Measurements from ENCODE around the gene APLP1. TPM values are rescaled to one million over a fixed set of nuclear protein-coding genes. Genes with fewer than 3 reads are reported as not detected.

The APLP1 gene
- polyA plus RNA-seq, 1 donor from 2014 or later = 407 TPM

DNA sequence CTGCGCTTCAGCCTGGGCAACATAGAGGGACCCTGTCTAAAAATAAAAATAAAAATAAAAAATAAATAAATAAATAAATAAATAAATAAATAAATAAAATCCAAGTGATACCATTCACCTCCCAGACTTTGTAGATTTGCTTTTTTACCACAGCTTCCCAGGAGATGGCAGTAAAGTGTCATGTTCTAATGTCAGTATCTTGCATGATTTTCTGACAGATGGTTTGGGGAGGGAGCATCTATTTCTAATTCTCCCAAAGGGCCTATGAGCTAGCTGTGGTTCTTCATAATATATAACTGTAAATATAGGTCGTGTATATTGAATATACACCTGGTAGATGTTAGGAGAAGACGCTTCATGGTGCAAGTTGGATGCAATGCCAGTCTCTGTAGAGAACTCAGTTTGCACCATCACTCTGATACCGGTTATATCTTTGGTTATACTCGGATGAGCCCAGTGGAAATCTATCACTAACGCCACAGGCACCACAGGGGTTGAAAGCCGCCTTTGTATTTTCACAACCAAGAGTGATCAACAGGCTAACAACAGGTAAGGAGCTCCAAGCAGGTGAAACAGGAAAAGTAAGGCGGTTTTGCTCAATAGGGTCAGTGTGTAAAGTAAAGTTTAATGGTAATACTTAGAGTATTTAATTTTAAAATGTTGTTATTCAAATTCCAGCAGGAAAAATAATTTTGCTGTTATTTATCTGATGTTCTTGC is 13.9 kb downstream of the APLP1 start:
- Histone ChIP-seq H3K4me3 (ENCODE audit: low read length) (peak overlapping the region; percentile 39), H3K9ac (ENCODE audit: low read length) (peak overlapping the region; percentile 30), H3K27me3 (ENCODE audit: insufficient read depth, low read depth, low read length) (no peaks in the 10 kb centered on the region), H3K4me2 (ENCODE audit: low read length) (peak overlapping the region; percentile 36), H3K79me2 (replicated peaks; ENCODE audit: insufficient read depth, low read length) (no peaks in the 10 kb centered on the region), H3K36me3 (ENCODE audit: insufficient read depth, low read length) (no peaks in the 10 kb centered on the region), H4K20me1 (ENCODE audit: insufficient read depth) (no peaks in the 10 kb centered on the region), H3K27ac (ENCODE audit: low read length) (peak overlapping the region; percentile 9), H3K9me2 (ENCODE audit: insufficient read depth, low read length) (no peaks in the 10 kb centered on the region), H3F3A (ENCODE audit: insufficient read depth, low read length, poor library complexity, severe bottlenecking) (peaks cover 3% of the 10 kb centered on the region), H3K9me3 (ENCODE audit: low read length) (no peaks in the 10 kb centered on the region), H2AFZ (ENCODE audit: low read depth, low read length) (no peak overlapping the region)
- TF ChIP-seq RAD21 (conservative IDR thresholded peaks at IDR 0.05) (peak; percentile 85), TAF1 (IDR thresholded peaks at IDR 0.05; ENCODE audit: low read depth) (no peak), SMC3 (conservative IDR thresholded peaks at IDR 0.05; ENCODE audit: poor library complexity) (peak; percentile 82)
- TF ChIP-seq, protein P1, sequence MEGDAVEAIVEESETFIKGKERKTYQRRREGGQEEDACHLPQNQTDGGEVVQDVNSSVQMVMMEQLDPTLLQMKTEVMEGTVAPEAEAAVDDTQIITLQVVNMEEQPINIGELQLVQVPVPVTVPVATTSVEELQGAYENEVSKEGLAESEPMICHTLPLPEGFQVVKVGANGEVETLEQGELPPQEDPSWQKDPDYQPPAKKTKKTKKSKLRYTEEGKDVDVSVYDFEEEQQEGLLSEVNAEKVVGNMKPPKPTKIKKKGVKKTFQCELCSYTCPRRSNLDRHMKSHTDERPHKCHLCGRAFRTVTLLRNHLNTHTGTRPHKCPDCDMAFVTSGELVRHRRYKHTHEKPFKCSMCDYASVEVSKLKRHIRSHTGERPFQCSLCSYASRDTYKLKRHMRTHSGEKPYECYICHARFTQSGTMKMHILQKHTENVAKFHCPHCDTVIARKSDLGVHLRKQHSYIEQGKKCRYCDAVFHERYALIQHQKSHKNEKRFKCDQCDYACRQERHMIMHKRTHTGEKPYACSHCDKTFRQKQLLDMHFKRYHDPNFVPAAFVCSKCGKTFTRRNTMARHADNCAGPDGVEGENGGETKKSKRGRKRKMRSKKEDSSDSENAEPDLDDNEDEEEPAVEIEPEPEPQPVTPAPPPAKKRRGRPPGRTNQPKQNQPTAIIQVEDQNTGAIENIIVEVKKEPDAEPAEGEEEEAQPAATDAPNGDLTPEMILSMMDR (IDR thresholded peaks at IDR 0.05; ENCODE audit: poor library complexity, severe bottlenecking) = peak; percentile 81

DNA sequence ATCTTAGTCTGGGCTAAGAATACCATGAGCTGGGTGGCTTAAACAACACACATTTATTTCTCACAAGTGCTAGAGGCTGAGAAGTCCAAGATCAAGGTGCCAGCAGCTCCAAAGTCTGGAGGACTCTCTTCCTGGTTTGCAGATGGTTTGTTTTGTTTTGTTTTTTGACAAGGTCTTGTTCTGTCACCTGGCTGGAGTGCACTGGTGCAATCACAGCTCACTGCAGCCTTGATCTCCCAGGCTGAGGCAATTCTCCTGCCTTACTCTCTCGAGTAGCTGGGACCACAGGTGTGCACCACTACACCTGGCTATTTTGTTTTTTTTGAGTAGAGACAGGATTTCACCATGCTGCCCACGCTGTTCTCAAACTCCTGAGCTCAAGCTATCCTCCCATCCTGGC is 15.5 kb downstream of the APLP1 start:
- Histone ChIP-seq H3K9me2 (ENCODE audit: insufficient read depth, low read length) (no peaks in the 10 kb centered on the region), H4K20me1 (ENCODE audit: insufficient read depth) (no peaks in the 10 kb centered on the region), H3K4me2 (ENCODE audit: low read length) (no peak overlapping the region), H3F3A (ENCODE audit: insufficient read depth, low read length, poor library complexity, severe bottlenecking) (peaks cover 3% of the 10 kb centered on the region), H3K4me3 (ENCODE audit: low read length) (no peak overlapping the region), H3K36me3 (ENCODE audit: insufficient read depth, low read length) (peaks cover 3% of the 10 kb centered on the region), H3K9ac (ENCODE audit: low read length) (no peak overlapping the region), H2AFZ (ENCODE audit: low read depth, low read length) (no peak overlapping the region), H3K27ac (ENCODE audit: low read length) (no peak overlapping the region), H3K27me3 (ENCODE audit: insufficient read depth, low read depth, low read length) (no peaks in the 10 kb centered on the region), H3K79me2 (replicated peaks; ENCODE audit: insufficient read depth, low read length) (no peaks in the 10 kb centered on the region), H3K9me3 (ENCODE audit: low read length) (no peaks in the 10 kb centered on the region)
- TF ChIP-seq RAD21 (conservative IDR thresholded peaks at IDR 0.05) (no peak), EP300 (conservative IDR thresholded peaks at IDR 0.05; ENCODE audit: poor library complexity, severe bottlenecking) (no peak), POLR2AphosphoS5 (IDR thresholded peaks at IDR 0.05) (no peak), SMC3 (conservative IDR thresholded peaks at IDR 0.05; ENCODE audit: poor library complexity) (no peak), TAF1 (IDR thresholded peaks at IDR 0.05; ENCODE audit: low read depth) (no peak), EZH2 (IDR thresholded peaks at IDR 0.05; ENCODE audit: borderline replicate concordance, insufficient read depth, low read length, poor library complexity, severe bottlenecking) (no peak), MXI1 (conservative IDR thresholded peaks at IDR 0.05; ENCODE audit: poor library complexity, severe bottlenecking) (no peak)
- TF ChIP-seq, protein P2, sequence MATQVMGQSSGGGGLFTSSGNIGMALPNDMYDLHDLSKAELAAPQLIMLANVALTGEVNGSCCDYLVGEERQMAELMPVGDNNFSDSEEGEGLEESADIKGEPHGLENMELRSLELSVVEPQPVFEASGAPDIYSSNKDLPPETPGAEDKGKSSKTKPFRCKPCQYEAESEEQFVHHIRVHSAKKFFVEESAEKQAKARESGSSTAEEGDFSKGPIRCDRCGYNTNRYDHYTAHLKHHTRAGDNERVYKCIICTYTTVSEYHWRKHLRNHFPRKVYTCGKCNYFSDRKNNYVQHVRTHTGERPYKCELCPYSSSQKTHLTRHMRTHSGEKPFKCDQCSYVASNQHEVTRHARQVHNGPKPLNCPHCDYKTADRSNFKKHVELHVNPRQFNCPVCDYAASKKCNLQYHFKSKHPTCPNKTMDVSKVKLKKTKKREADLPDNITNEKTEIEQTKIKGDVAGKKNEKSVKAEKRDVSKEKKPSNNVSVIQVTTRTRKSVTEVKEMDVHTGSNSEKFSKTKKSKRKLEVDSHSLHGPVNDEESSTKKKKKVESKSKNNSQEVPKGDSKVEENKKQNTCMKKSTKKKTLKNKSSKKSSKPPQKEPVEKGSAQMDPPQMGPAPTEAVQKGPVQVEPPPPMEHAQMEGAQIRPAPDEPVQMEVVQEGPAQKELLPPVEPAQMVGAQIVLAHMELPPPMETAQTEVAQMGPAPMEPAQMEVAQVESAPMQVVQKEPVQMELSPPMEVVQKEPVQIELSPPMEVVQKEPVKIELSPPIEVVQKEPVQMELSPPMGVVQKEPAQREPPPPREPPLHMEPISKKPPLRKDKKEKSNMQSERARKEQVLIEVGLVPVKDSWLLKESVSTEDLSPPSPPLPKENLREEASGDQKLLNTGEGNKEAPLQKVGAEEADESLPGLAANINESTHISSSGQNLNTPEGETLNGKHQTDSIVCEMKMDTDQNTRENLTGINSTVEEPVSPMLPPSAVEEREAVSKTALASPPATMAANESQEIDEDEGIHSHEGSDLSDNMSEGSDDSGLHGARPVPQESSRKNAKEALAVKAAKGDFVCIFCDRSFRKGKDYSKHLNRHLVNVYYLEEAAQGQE (IDR thresholded peaks at IDR 0.05; ENCODE audit: borderline replicate concordance) = no peak
- TF ChIP-seq, protein P1 (IDR thresholded peaks at IDR 0.05; ENCODE audit: poor library complexity, severe bottlenecking) = no peak
